Measurements from ENCODE around the gene MOSMO.
"Not testable (repeated sequence)": the region's sequence is repeated elsewhere in the genome, so short reads cannot be mapped to it uniquely, and the experiment has no call there.

GRCh38 chr16:22043882-22044281 is 36.0 kb downstream of the MOSMO start:
- TF ChIP-seq POLR2A, CTCF (IDR thresholded peaks at IDR 0.05): not testable (repeated sequence)

All from vagina (tissue), 2 donors.